ENCODE data around the gene ELP4. TPM values are rescaled to one million over a fixed set of nuclear protein-coding genes. Genes with fewer than 3 reads are reported as not detected.

Gene ELP4
- total and polyA plus RNA-seq, 2 experiments from 2014 or later, result 16.6 to 28.7 TPM

- H3K4me1 ChIP-seq (ENCODE audit: low read depth), result peaks cover 12% of the 10 kb centered on the region
- no peak for TF ChIP-seq CTCF (IDR thresholded peaks at IDR 0.05; ENCODE audit: low read depth, low read length)
- H3K27ac ChIP-seq, result no peak overlapping the region
Observed at GRCh38 chr11:31809857-31810778, 300.6 kb downstream of the ELP4 start.

GRCh38 chr11:31810779-31811647 is 301.4 kb downstream of the ELP4 start, which contains the start of gene PAX6:
Gene PAX6 (minus strand): TSS chr11:31811322. CDS start chr11:31806411, 4,911 bp downstream.
- H3K4me1 ChIP-seq (ENCODE audit: low read depth), result peaks cover 12% of the 10 kb centered on the region
- no peaks in the 10 kb centered on the region for H3K36me3 ChIP-seq
- H3K27me3 ChIP-seq, result peaks cover 100% of the 10 kb centered on the region
- DNase-seq (ENCODE audit: low read depth in 1 of 2, low spot score in 1 of 2), result peak; percentile 32 to 68
- H3K4me3 ChIP-seq, result peak within 1 kb of the TSS; percentile 21
- H3K27ac ChIP-seq, result no peak within 1 kb of the TSS
- H3K9me3 ChIP-seq (ENCODE audit: low read depth), result no peaks in the 10 kb centered on the region
- no peak for TF ChIP-seq CTCF (IDR thresholded peaks at IDR 0.05; ENCODE audit: low read depth, low read length)

More at GRCh38 chr11:31809857-31810778, 300.6 kb downstream of the ELP4 start:
- H3K36me3 ChIP-seq, result no peaks in the 10 kb centered on the region
- DNase-seq (ENCODE audit: low read depth in 1 of 2, low spot score in 1 of 2), result peak; percentile 48 to 67
- H3K4me3 ChIP-seq, result peak overlapping the region; percentile 21
- H3K9me3 ChIP-seq (ENCODE audit: low read depth), result no peaks in the 10 kb centered on the region
- H3K27me3 ChIP-seq, result peaks cover 100% of the 10 kb centered on the region

- H3K4me1 ChIP-seq (ENCODE audit: low read depth), result peaks cover 12% of the 10 kb centered on the region
- DNase-seq (ENCODE audit: low read depth in 1 of 2, low spot score in 1 of 2), result no peak
- no peak for TF ChIP-seq CTCF (IDR thresholded peaks at IDR 0.05; ENCODE audit: low read depth, low read length)
- peaks cover 100% of the 10 kb centered on the region for H3K27me3 ChIP-seq
- H3K4me3 ChIP-seq, result peak overlapping the region; percentile 5
- no peak overlapping the region for H3K27ac ChIP-seq
- H3K36me3 ChIP-seq, result no peaks in the 10 kb centered on the region
- H3K9me3 ChIP-seq (ENCODE audit: low read depth), result no peaks in the 10 kb centered on the region
Observed at GRCh38 chr11:31812383-31813381, 303.1 kb downstream of the ELP4 start.

GRCh38 chr11:31813391-31814175 is 304.0 kb downstream of the ELP4 start:
- no peak overlapping the region for H3K27ac ChIP-seq
- no peak for TF ChIP-seq CTCF (IDR thresholded peaks at IDR 0.05; ENCODE audit: low read depth, low read length)
- H3K36me3 ChIP-seq, result no peaks in the 10 kb centered on the region
- H3K4me3 ChIP-seq, result no peak overlapping the region
- H3K9me3 ChIP-seq (ENCODE audit: low read depth), result no peaks in the 10 kb centered on the region
- H3K27me3 ChIP-seq, result peaks cover 100% of the 10 kb centered on the region
- H3K4me1 ChIP-seq (ENCODE audit: low read depth), result peaks cover 12% of the 10 kb centered on the region
- no peak for DNase-seq (ENCODE audit: low read depth in 1 of 2, low spot score in 1 of 2)

All from cardiac muscle cell (in vitro differentiated cells and primary cell).